Measurements from ENCODE around the gene RAD17. TPM values are rescaled to one million over a fixed set of nuclear protein-coding genes. Genes with fewer than 3 reads are reported as not detected.
"Not testable (repeated sequence)": the region's sequence is repeated elsewhere in the genome, so short reads cannot be mapped to it uniquely, and the experiment has no call there.

RAD17 gene
- total RNA-seq, 2 experiments from 2014 or later = 22.9 to 26.5 TPM

- intact Hi-C loops (cut with micrococcal nuclease) = no loop called here
- CTCF ChIA-PET = no interaction called here
- H3K9me3 Mint-ChIP-seq = no peaks in the 10 kb centered on the region
- H3K4me1 Mint-ChIP-seq (ENCODE audit: low read depth) = no peaks in the 10 kb centered on the region
- no peaks in the 10 kb centered on the region for H3K36me3 Mint-ChIP-seq (ENCODE audit: low read depth)
- H3K27ac Mint-ChIP-seq = no peak overlapping the region
- TF ChIP-seq, protein P1, sequence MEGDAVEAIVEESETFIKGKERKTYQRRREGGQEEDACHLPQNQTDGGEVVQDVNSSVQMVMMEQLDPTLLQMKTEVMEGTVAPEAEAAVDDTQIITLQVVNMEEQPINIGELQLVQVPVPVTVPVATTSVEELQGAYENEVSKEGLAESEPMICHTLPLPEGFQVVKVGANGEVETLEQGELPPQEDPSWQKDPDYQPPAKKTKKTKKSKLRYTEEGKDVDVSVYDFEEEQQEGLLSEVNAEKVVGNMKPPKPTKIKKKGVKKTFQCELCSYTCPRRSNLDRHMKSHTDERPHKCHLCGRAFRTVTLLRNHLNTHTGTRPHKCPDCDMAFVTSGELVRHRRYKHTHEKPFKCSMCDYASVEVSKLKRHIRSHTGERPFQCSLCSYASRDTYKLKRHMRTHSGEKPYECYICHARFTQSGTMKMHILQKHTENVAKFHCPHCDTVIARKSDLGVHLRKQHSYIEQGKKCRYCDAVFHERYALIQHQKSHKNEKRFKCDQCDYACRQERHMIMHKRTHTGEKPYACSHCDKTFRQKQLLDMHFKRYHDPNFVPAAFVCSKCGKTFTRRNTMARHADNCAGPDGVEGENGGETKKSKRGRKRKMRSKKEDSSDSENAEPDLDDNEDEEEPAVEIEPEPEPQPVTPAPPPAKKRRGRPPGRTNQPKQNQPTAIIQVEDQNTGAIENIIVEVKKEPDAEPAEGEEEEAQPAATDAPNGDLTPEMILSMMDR (IDR thresholded peaks at IDR 0.05) = no peak
- ATAC-seq (no peak), DNase-seq (no peak)
- no peak overlapping the region for H3K4me3 Mint-ChIP-seq
- no peaks in the 10 kb centered on the region for H3K27me3 Mint-ChIP-seq
- POLR2A ChIA-PET = no interaction called here
These were observed 74.6 kb downstream of the RAD17 start for GRCh38 chr5:69444127-69444754.

DNA sequence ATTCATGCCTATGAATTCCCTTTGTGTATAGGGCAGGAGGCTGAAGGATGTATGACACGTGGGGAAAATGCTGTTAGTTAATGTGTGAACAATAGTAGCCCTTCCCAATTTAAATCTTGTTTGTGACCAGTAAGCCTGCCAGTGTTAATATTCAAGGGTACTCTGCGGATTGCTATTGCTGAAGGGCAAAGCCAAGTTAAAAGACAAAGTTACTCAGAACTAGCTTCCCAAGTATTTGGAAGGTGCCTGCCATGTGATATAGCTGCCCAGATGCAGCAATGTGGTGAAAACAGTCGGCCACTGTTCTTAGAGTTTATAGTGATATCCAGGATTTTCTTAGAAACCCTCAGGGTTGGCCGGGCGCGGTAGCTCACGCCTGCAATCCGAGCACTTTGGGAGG, 79.9 kb downstream of the RAD17 start:
- DNase-seq = no peak
- Mint-ChIP-seq H3K36me3 (ENCODE audit: low read depth) (no peaks in the 10 kb centered on the region), H3K9me3 (no peaks in the 10 kb centered on the region), H3K4me1 (ENCODE audit: low read depth) (no peaks in the 10 kb centered on the region), H3K27ac (no peak overlapping the region), H3K27me3 (no peaks in the 10 kb centered on the region), H3K4me3 (no peak overlapping the region)
- TF ChIP-seq, protein P1 (IDR thresholded peaks at IDR 0.05) = no peak
- ChIA-PET CTCF (no interaction called here), POLR2A (no interaction called here)
- intact Hi-C loops (cut with micrococcal nuclease) = no loop called here
- ATAC-seq = no peak

- TF ChIP-seq, protein P1 (IDR thresholded peaks at IDR 0.05) = no peak
- Mint-ChIP-seq H3K9me3 (no peaks in the 10 kb centered on the region), H3K36me3 (ENCODE audit: low read depth) (no peaks in the 10 kb centered on the region), H3K4me1 (ENCODE audit: low read depth) (no peaks in the 10 kb centered on the region), H3K4me3 (no peak overlapping the region), H3K27ac (no peak overlapping the region), H3K27me3 (no peaks in the 10 kb centered on the region)
- no peak for DNase-seq
- ATAC-seq = no peak
- ChIA-PET CTCF (no interaction called here), POLR2A (no interaction called here)
- intact Hi-C loops (cut with micrococcal nuclease) = no loop called here
These were observed 80.5 kb downstream of the RAD17 start for GRCh38 chr5:69450116-69450515.

GRCh38 chr5:69450527-69450926, 80.9 kb downstream of the RAD17 start:
- H3K9me3 Mint-ChIP-seq; ATAC-seq; H3K4me3 Mint-ChIP-seq; CTCF ChIA-PET; H3K36me3 Mint-ChIP-seq (ENCODE audit: low read depth); H3K27me3 Mint-ChIP-seq; intact Hi-C loops (cut with micrococcal nuclease); POLR2A ChIA-PET; DNase-seq; H3K27ac Mint-ChIP-seq; H3K4me1 Mint-ChIP-seq (ENCODE audit: low read depth): not testable (repeated sequence)

DNA sequence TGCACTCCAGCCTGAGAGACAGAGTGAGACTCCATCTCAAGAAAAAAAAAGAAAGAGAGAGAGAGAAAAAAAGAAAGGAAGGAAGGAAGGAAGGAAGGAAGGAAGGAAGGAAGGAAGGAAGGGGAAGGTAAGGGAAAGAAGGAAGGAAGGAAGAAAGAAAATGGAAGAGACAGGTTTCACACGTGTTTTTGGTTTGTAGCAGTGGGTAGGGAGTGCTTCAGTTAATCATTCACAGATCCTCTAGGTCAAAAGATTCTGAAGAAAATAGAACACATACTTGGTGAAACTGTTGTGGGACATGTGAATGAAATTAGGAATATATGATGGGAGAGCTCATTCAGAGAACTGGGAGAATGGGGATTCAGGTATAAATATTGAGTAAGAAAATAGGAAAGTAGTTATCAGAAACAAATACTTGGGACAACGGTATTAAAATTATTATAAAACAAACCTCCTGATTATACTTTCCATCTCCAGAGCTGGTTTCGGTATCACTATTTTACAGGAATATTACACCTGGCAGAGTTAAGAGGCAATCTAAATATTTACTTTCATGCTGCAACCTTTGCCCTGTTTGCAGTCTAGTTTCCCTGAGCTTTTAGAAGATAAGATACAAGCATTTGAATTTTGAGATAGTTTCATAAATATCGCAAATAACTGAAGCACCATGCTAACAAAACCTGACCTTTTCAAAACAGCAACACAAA, 82.5 kb downstream of the RAD17 start:
- Mint-ChIP-seq H3K9me3 (peaks cover 3% of the 10 kb centered on the region), H3K4me1 (ENCODE audit: low read depth) (no peaks in the 10 kb centered on the region), H3K27me3 (no peaks in the 10 kb centered on the region), H3K27ac (no peak overlapping the region), H3K36me3 (ENCODE audit: low read depth) (no peaks in the 10 kb centered on the region), H3K4me3 (no peak overlapping the region)
- POLR2A ChIA-PET = no interaction called here
- CTCF ChIA-PET = no interaction called here
- no peak for ATAC-seq
- intact Hi-C loops (cut with micrococcal nuclease) = no loop called here
- no peak for DNase-seq
- TF ChIP-seq, protein P1 (IDR thresholded peaks at IDR 0.05) = no peak

DNA sequence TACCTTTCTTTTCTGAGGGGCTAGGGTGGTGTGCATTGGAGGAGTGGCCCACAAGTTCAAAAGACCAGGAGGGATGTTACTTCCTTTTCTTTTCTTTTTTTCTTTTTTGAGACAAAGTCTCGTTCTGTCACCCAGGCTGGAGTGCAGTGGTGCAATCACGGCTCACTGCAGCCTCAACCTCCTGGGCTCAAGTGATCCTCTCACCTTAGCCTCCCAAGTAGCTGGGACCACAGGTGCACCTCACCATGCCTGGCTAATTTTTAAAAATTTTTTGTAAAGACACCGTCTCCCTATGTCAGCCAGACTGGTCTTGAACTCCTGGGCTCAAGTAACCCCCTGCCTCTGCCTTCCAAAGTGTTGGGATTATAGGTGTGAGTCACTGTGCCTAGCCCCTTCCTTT, 83.9 kb downstream of the RAD17 start:
- ATAC-seq; intact Hi-C loops (cut with micrococcal nuclease); H3K9me3 Mint-ChIP-seq; POLR2A ChIA-PET; DNase-seq; H3K36me3 Mint-ChIP-seq (ENCODE audit: low read depth); H3K4me3 Mint-ChIP-seq; H3K27me3 Mint-ChIP-seq; CTCF ChIA-PET; H3K4me1 Mint-ChIP-seq (ENCODE audit: low read depth); H3K27ac Mint-ChIP-seq: not testable (repeated sequence)
